ENCODE results near the gene UEVLD.
"Not testable (repeated sequence)": the region's sequence is repeated elsewhere in the genome, so short reads cannot be mapped to it uniquely, and the experiment has no call there.

UEVLD gene

GRCh38 chr11:18588297-18589252 is at the start of gene UEVLD:
TSS of gene UEVLD (minus strand) at chr11:18588734. CDS start at chr11:18588654, 80 bp downstream.
- DNase-seq (ENCODE audit: low read depth): peak; percentile 23

DNA sequence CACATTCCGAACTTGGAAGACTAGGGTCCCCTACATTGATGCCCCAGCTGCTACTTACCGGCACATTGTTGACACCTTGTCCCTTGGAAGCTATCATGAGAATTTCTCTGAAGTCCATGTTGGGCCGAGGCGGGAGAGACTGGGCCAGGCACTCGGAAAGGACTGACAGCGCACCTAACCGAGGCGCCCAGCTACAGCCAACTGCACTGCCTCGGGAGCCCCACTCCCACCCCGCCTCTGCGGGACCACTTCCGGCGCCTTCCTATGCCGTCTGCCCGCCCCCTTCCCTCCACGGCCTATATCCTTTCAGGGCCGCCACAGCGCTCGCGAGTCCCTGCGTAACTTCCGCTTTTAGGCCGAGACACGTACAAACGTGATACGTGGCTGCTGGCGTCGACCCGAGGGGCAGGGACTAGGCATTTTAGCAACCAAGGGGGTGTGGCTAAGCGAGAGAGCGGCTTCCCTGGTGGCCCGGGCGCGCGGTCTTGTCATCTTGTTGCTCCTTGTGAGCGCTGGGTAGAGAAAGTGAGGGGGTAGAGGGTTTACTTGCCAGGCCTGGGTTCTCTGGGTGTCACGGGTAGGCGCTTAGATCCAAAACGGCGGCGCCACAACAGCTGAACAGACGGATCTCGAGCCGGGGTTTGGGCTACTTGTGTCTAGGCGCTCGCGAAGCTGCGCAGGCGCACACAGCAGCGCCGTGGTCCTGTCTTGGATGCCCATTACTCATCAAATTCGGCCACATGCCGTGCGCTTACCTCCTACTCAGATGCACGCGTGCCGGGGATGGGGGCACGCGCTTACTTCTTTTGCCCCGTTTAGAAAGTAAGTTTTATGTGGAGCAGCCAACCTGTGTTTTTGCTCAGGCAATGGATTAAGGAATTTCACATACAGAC is 45.9 kb upstream of the UEVLD start, which contains the start of gene SPTY2D1:
TSS of gene SPTY2D1 (minus strand) at position 203 of the 893 bp plus-strand sequence. CDS start at position 118, 85 bp downstream.
- DNase-seq (ENCODE audit: low read depth): peak; percentile 96

GRCh38 chr11:18633256-18634139 is 45.0 kb upstream of the UEVLD start:
- no peak for DNase-seq (ENCODE audit: low read depth)

GRCh38 chr11:18632841-18633240 is 44.3 kb upstream of the UEVLD start:
- DNase-seq (ENCODE audit: low read depth): no peak

DNA sequence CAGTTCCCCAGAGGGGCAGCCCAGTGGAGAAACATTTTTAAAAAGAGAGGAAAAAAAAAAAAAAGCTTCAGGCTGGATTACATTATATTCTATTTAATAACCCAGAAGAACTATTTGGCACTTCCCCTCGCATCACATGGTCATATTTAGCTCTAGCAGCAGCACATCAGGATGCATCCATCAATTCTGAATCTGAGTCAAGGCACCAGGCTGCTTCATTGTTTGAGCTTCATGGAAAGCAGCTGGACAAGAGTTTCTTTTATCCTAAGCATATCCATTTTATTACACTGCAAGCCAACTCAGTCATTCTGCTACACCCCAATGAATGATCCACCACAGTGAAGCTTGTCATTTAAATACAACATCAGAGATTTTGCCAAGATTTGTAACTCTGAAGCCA is 35.6 kb upstream of the UEVLD start:
- DNase-seq (ENCODE audit: low read depth): no peak

DNA sequence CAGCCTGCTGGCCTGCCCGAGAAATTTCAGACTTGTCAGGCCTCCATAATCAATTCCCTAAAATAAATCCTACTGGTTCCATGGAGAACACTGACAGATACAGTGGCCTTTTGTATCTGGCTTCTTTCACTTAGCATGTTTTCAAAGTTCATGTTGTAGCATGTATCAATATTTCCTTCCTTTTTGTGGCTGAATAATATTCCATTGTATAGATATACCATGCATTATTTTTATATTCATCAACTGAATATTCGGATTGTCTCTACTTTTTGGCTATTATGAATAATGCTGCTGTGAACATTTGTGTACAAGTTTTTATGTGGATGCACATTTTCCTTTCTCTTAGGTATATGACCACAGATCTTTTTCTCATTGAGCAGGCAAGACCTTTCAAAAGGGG is 35.2 kb upstream of the UEVLD start:
- DNase-seq (ENCODE audit: low read depth): no peak

GRCh38 chr11:18618342-18619025 is 29.9 kb upstream of the UEVLD start:
- no peak for DNase-seq (ENCODE audit: low read depth)

GRCh38 chr11:18617688-18618341 is 29.3 kb upstream of the UEVLD start:
- DNase-seq (ENCODE audit: low read depth): peak; percentile 10

DNA sequence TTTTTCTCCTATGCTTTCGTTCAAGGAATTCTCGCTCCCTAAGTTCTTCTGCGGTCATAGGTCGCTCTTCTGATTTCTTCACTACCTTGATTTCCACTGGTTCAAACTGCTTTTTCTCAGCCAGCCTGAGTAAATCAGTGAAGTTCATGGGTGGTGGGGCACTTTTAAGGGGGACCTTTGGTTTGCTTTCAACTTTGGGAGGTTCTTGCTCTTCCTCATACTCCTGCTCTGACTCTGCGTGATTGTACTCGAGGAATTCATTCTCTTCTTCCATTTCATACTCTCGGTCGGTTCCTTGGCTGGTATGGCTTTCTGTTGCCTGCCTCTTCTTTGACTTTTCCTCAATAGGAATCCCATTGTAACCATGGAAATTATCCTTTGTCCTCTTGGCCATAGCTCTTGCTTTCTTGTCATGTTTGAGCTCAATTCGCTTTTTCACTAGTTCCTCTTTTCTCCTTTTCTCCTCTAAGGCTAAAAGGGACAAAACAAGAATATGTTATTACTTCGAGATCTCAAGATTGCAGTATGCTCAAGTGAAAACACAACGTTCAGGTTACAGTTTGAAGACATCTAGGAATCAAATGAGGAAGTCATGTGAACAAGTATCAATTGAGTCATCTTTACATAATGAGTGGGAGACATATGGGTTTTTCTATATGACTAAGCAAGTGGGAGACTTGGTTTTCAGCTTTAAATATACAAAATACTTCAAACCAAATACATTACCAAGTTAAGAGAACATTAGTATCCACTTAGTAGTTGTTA is 27.3 kb upstream of the UEVLD start:
- DNase-seq (ENCODE audit: low read depth): no peak

- no peak for DNase-seq (ENCODE audit: low read depth)
Measured at GRCh38 chr11:18614667-18615066, 26.1 kb upstream of the UEVLD start.

- no peak for DNase-seq (ENCODE audit: low read depth)
Measured at GRCh38 chr11:18612394-18612793, 23.9 kb upstream of the UEVLD start.

DNA sequence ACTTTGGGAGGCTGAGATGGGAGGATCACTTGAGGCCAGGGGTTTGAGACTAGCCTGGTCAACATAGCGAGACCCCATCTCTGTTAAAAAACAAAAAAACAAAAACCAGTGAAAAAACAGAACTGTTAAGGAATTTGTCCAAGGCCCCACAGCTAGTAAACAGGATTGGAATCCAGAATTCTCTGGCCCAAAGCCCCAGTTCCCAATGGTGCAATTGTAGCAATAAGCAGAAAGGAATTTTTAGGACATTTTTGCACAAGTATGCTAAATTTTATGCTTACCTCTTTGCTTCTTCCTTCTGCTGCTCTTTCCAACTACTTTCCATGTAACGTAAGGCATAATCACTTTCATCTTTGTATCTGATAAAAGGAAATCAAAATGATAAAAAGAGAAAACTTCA is 22.7 kb upstream of the UEVLD start:
- DNase-seq (ENCODE audit: low read depth): no peak

DNA sequence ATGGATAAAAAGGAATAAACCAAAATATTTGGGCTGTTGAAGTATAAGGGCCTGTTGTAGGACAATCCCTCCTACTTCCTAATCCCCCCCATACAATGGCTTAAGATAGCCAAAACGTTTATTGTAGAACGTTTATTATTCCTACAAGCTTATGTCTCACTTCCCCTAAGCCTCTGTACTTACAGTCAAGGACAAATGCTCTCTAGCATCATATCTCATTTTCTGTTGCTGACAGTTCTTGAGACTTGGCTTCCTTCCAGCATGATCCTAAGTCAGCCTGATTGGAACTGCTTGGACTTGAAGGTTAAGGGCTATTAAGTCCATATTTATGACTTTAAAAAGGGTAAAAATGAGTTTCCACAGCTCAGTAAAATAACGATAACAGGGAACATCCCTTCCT is 19.8 kb upstream of the UEVLD start:
- DNase-seq (ENCODE audit: low read depth): no peak

DNA sequence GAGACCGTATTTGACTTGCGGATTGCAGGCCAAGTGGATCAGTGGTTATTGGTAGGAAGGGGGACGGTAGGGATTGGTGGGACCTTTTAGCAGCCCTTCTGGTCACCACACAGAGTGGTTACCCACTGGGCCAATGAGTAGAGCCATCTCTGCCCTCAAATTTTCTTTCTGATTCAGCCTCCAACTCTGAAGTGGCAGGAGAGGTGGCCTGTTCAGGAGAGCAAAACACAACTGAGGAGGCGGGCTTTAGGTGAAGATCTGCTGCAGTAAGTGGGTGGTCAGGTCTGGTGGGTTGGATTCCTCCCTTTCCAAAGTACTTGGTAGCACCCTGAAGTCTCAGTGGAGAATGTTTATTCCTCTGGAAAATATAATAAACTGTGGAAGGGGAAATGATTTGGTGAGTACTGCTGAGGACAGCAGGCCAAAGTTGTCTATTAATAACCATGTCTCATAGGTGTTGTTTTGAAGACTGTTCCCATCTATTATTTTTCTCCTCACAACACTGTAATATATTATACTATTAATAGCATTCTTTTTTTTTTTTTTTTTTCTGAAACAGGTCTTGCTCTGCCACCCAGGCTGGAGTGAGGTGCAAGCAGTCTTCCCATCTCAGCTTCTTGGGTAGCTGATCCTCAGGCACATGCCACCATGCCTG is 12.5 kb upstream of the UEVLD start:
- DNase-seq (ENCODE audit: low read depth): no peak

DNA sequence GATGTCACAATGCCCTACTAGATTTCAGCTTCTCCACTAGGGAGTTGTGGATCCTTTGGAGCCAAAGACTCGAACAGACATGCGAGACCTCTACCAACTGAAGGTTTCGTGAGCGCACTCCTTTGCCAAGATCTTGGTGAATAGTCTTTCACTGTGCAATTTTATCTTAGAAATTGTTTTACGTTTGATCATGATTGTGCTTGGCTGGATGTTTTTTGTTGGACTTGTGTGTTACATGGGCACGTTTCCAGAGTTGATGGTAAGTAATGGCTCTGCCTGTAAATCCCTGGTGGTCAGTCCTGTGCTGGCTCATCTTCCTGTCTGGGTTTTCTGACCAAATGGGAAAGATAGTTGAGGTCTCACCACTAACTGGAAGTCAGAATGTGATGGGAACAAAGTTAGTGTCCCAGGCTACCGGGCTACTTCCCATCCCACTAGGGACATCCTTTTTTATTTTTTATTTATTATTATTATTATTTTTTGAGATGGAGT is 11.3 kb upstream of the UEVLD start, which contains the start of gene MISFA:
TSS of gene MISFA (plus strand) at position 51 of the 492 bp plus-strand sequence. CDS start at position 191, 140 bp downstream.
- no peak for DNase-seq (ENCODE audit: low read depth)

GRCh38 chr11:18594999-18595749 is 6.6 kb upstream of the UEVLD start:
- no peak for DNase-seq (ENCODE audit: low read depth)

GRCh38 chr11:18594088-18594487 is 5.6 kb upstream of the UEVLD start:
- not testable (repeated sequence) for DNase-seq (ENCODE audit: low read depth)

GRCh38 chr11:18590571-18590970 is 2.0 kb upstream of the UEVLD start:
- DNase-seq (ENCODE audit: low read depth): no peak
